DLD1 (cell line): ENCODE data around the gene SCARB2.

Experiments
- in situ Hi-C: cut with HindIII; loops from 2 replicates; pipeline ENCODE4 v1.10.0; 2017; ENCODE audit warnings: low sequenced_read_pairs

Gene SCARB2

GRCh38 chr4:76156635-76157034 lies 57.0 kb downstream of the SCARB2 start:
- in situ Hi-C loops, result no loop called here

DNA sequence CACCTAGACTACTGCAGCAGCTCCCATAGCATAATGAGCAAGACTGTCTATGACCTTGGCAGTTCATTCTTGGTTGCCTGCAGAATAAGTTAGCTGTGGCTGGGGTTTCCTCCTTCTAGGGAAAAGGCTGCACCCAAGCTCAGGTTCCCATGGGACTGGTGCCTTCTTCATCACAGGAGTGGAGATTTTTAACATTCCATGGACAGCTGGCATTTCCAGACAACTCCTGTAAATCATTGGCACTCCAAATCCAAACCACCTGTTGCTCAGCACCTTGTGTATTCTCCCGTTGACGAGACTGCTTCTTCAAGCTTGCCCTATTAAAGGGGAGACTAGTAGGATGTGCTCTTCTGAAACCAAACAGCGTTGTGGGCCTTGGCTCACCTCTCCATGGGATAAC lies 57.6 kb downstream of the SCARB2 start:
- in situ Hi-C loops, result no loop called here

DNA sequence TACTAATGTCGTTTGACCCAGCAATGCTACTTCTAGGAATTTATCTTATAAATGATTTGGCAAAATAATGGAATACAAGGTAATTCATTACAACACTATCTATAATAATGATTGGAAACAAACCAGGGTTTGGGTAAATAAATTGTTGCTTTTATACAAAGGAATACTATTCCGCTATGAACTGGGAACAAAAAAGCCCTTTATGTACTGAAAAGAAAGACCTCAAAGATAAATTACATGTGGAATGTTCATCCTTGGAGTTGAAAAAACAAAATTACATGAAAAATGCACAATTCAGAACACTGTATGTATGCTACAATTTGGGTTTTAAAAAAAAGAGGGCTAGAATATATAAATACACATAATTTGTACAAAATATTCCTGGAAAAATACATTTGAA lies 60.3 kb downstream of the SCARB2 start:
- in situ Hi-C loops, result no loop called here

GRCh38 chr4:76148142-76148865 lies 65.3 kb downstream of the SCARB2 start, which contains the start of gene NUP54:
NUP54 (minus strand) TSS chr4:76148397; CDS start chr4:76148374, 23 bp downstream.
- in situ Hi-C loops, result no loop called here

GRCh38 chr4:76147454-76148141 lies 66.0 kb downstream of the SCARB2 start:
- in situ Hi-C loops, result no loop called here

- in situ Hi-C loops, result no loop called here
Observed at GRCh38 chr4:76144546-76144945, 69.1 kb downstream of the SCARB2 start.

DNA sequence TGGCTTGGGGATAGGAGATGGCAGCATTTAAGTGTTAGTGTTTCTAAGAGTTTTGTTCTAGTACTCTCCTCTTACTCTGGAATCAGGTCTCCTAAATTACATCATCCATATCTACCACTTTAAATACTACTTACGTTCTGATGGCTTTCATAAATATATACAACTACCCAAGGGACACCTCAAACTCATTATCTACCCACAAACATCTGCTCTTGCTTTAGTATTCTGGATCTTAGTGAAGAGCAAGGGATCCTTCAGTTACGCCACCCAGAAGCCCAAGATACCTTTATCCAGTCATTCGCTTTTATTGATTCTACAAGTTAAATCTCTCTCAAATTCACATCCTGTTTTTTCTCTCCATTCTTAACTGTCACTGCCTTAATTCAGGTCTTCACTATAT lies 72.4 kb downstream of the SCARB2 start:
- in situ Hi-C loops, result no loop called here

DNA sequence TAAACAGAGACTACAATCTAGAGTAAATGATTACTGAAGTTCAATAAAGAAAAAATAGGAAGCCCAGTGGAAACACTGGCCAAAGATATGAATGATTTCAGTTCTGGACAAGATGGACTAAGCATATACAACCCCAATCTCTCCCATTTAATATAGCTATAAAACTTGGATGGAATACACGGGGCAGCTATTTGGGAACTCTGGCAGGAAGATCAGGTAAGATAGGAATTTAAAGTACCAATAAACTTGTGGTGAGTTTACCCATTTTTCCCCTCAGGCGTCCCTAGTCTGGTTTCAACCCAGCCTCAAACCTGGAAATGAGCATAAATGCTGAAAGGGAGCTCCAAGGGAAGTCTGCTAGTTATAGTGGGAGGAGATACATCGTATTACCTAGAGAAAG lies 85.9 kb downstream of the SCARB2 start:
- in situ Hi-C loops, result no loop called here

DNA sequence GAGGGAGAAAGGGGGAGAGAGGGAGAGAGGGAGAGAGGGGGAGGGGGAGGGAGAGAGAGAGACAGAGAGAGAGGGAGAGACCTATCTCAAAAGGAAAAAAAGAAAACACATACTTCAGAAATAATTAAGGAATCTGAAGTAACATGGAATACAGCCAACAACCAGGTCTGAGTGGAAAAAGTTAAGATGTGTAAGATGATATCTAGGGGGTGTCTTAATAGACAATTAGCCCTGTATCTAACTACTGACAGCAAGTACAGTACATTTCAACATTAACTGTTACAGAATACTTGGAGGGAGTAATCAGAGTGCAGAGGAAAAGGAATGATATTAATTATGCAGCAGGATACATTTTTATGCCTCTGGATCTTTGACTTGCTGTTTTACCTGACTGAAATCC lies 87.8 kb downstream of the SCARB2 start:
- in situ Hi-C loops, result no loop called here

GRCh38 chr4:76120199-76120598 lies 93.4 kb downstream of the SCARB2 start:
- in situ Hi-C loops, result no loop called here

DNA sequence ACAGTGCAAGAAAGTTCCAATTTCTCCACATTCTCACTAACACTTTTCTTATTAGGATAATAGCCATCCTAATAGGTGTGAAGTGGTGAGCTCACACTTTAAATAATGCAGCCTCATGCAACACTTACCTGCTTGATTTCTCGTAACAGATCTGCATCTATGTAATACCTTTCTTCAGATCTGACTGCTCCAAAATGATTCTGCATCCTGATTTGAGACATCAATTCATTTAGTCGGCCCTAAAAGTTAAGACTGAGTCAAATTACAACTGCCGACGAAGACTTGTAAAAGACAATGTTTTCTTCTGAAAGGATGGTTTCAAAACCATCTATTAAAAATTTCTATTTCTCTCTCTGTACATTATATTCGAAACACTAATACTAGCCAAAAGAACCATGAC lies 96.1 kb downstream of the SCARB2 start:
- in situ Hi-C loops, result no loop called here

GRCh38 chr4:76116821-76117220 lies 96.8 kb downstream of the SCARB2 start:
- in situ Hi-C loops, result no loop called here
